ENCODE measurements around the gene FEN1. TPM values are rescaled to one million over a fixed set of nuclear protein-coding genes. Genes with fewer than 3 reads are reported as not detected.

Gene FEN1
- total and polyA plus RNA-seq, 2 of the 13 experiments (the other 11 are each of a cell fraction or from before 2014, with no cell fraction given) = 12.4 to 102 TPM

DNA sequence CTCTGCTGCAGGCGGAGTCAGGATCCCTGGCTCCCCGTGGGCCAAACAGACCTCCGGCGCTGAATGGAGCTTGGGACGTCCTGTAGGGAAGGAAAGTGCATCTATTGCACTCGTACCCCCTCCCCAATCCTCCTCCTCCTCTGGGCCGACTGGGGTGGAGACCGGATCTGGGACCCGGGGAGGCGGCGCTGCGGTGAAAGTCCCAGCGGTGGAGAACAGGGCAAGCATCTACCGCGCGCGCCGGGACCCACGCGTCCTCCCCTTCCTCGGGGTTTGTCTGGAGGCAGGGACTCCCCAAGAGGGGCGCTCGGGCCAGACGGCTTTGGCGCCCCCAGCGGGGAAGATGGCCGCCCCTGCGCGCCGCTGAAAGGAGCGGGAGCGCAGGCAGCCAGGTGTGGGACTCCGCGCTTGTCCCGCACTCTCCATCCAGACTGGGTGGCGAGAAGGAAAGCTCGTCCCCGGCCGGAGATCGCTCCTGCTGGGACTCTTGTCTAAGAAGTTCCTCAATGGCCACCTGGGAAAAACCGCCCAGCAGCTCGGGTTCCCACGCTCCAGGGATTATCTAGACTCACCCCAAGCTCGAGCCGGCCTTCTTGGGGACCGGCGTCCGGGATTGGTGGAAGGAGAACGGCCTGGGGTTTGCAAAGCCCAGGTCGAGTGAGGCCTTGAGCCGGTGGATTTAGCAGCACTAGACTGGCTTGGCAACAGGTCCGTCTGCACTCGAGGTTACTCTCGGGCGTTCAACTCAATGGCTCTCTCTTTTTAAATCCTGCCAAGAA, 36.1 kb downstream of the FEN1 start (continued):
- TF ChIP-seq, protein P1, sequence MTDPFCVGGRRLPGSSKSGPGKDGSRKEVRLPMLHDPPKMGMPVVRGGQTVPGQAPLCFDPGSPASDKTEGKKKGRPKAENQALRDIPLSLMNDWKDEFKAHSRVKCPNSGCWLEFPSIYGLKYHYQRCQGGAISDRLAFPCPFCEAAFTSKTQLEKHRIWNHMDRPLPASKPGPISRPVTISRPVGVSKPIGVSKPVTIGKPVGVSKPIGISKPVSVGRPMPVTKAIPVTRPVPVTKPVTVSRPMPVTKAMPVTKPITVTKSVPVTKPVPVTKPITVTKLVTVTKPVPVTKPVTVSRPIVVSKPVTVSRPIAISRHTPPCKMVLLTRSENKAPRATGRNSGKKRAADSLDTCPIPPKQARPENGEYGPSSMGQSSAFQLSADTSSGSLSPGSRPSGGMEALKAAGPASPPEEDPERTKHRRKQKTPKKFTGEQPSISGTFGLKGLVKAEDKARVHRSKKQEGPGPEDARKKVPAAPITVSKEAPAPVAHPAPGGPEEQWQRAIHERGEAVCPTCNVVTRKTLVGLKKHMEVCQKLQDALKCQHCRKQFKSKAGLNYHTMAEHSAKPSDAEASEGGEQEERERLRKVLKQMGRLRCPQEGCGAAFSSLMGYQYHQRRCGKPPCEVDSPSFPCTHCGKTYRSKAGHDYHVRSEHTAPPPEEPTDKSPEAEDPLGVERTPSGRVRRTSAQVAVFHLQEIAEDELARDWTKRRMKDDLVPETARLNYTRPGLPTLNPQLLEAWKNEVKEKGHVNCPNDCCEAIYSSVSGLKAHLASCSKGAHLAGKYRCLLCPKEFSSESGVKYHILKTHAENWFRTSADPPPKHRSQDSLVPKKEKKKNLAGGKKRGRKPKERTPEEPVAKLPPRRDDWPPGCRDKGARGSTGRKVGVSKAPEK (CRISPR knock-in tag; IDR thresholded peaks at IDR 0.05; ENCODE audit: borderline replicate concordance) = no peak
- no peak for TF ChIP-seq ZNF652 (CRISPR knock-in tag; IDR thresholded peaks at IDR 0.05; ENCODE audit: borderline replicate concordance, low read depth)
- TF ChIP-seq ZNF12 (CRISPR knock-in tag; IDR thresholded peaks at IDR 0.05) = no peak
- TF ChIP-seq STAT5B (CRISPR knock-in tag; IDR thresholded peaks at IDR 0.05) = no peak
- no peak for TF ChIP-seq BORCS8-MEF2B (CRISPR knock-in tag; IDR thresholded peaks at IDR 0.05)
- TF ChIP-seq ESRRA (CRISPR knock-in tag; IDR thresholded peaks at IDR 0.05; ENCODE audit: low read depth) = no peak
- TF ChIP-seq ZNF3 (CRISPR knock-in tag; IDR thresholded peaks at IDR 0.05) = no peak
- TF ChIP-seq ZNF451 (CRISPR knock-in tag; IDR thresholded peaks at IDR 0.05) = no peak
- no peak for TF ChIP-seq ASH2L (IDR thresholded peaks at IDR 0.05; ENCODE audit: insufficient read length, low read depth, low read length)
- TF ChIP-seq YY1 (IDR thresholded peaks at IDR 0.05; ENCODE audit: insufficient read depth, insufficient replicate concordance, low read depth, low read length) = peak; percentile 91
- TF ChIP-seq, protein P2, sequence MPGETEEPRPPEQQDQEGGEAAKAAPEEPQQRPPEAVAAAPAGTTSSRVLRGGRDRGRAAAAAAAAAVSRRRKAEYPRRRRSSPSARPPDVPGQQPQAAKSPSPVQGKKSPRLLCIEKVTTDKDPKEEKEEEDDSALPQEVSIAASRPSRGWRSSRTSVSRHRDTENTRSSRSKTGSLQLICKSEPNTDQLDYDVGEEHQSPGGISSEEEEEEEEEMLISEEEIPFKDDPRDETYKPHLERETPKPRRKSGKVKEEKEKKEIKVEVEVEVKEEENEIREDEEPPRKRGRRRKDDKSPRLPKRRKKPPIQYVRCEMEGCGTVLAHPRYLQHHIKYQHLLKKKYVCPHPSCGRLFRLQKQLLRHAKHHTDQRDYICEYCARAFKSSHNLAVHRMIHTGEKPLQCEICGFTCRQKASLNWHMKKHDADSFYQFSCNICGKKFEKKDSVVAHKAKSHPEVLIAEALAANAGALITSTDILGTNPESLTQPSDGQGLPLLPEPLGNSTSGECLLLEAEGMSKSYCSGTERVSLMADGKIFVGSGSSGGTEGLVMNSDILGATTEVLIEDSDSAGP (CRISPR knock-in tag; IDR thresholded peaks at IDR 0.05; ENCODE audit: borderline replicate concordance) = peak; percentile 71; the same call in 1 of the 2 replicates
- no peak for TF ChIP-seq ZSCAN29 (CRISPR knock-in tag; conservative IDR thresholded peaks at IDR 0.05)
- 0 out of 2 replicates have a peak, but pooled peaks have one; percentile 22 for TF ChIP-seq MED1 (CRISPR knock-in tag; IDR thresholded peaks at IDR 0.05)
- TF ChIP-seq ZNF20 (CRISPR knock-in tag; IDR thresholded peaks at IDR 0.05) = no peak
- TF ChIP-seq, protein P3, sequence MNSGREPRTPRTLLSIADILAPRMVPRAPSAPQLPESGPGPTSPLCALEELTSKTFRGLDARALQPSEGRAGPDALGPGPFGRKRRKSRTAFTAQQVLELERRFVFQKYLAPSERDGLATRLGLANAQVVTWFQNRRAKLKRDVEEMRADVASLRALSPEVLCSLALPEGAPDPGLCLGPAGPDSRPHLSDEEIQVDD (CRISPR knock-in tag; IDR thresholded peaks at IDR 0.05; ENCODE audit: borderline replicate concordance) = no peak
- no peak for TF ChIP-seq SIN3B (IDR thresholded peaks at IDR 0.05; ENCODE audit: low read length)
- peak; percentile 22 for TF ChIP-seq IKZF4 (CRISPR knock-in tag; IDR thresholded peaks at IDR 0.05; ENCODE audit: borderline replicate concordance, low read depth, not compliant biosample characterization)
- TF ChIP-seq ZNF326 (CRISPR knock-in tag; IDR thresholded peaks at IDR 0.05; ENCODE audit: borderline replicate concordance) = no peak
- TF ChIP-seq ZBTB8A (CRISPR knock-in tag; IDR thresholded peaks at IDR 0.05; ENCODE audit: borderline replicate concordance, low read depth) = no peak
- no peak for TF ChIP-seq DNMT1 (CRISPR knock-in tag; IDR thresholded peaks at IDR 0.05)
- TF ChIP-seq HNRNPH1 (optimal IDR thresholded peaks at IDR 0.05; ENCODE audit: low read depth, low read length) = no peak
- 0 out of 2 replicates have a peak, but pooled peaks have one; percentile 6 for TF ChIP-seq ELF3 (CRISPR knock-in tag; IDR thresholded peaks at IDR 0.05)
- TF ChIP-seq KMT2A (CRISPR knock-in tag; IDR thresholded peaks at IDR 0.05) = 0 out of 2 replicates have a peak, but pooled peaks have one; percentile 41
- TF ChIP-seq, protein P4, sequence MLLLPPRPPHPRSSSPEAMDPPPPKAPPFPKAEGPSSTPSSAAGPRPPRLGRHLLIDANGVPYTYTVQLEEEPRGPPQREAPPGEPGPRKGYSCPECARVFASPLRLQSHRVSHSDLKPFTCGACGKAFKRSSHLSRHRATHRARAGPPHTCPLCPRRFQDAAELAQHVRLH (CRISPR knock-in tag; IDR thresholded peaks at IDR 0.05; ENCODE audit: borderline replicate concordance, low read depth) = no peak
- TF ChIP-seq, protein P5, sequence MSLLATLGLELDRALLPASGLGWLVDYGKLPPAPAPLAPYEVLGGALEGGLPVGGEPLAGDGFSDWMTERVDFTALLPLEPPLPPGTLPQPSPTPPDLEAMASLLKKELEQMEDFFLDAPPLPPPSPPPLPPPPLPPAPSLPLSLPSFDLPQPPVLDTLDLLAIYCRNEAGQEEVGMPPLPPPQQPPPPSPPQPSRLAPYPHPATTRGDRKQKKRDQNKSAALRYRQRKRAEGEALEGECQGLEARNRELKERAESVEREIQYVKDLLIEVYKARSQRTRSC (CRISPR knock-in tag; IDR thresholded peaks at IDR 0.05; ENCODE audit: low read depth) = no peak
